DOHH2 (cell line): Measurements from ENCODE around the gene FAM83C.
"Not testable (repeated sequence)": the region's sequence is repeated elsewhere in the genome, so short reads cannot be mapped to it uniquely, and the experiment has no call there.

Experiments used
- EZH2phosphoT487 ChIP-seq: fragments of 200-600 bp; sonication (generic); IDR thresholded peaks from 2 replicates; pipeline ENCODE4 v1.6.1; 2017; ENCODE audit warnings: borderline replicate concordance, mild to moderate bottlenecking, antibody characterized with exemption, low read length, moderate library complexity, mixed read lengths
- TF ChIP-seq, protein P1 (sequence below): fragments of 200-600 bp; sonication (generic); IDR thresholded peaks from one replicate; pipeline ENCODE4 v1.5.1; 2014; ENCODE audit warnings: antibody characterized with exemption, mild to moderate bottlenecking, low read depth, low read length; ENCODE audit not compliant: poor library complexity, severe bottlenecking

DNA sequence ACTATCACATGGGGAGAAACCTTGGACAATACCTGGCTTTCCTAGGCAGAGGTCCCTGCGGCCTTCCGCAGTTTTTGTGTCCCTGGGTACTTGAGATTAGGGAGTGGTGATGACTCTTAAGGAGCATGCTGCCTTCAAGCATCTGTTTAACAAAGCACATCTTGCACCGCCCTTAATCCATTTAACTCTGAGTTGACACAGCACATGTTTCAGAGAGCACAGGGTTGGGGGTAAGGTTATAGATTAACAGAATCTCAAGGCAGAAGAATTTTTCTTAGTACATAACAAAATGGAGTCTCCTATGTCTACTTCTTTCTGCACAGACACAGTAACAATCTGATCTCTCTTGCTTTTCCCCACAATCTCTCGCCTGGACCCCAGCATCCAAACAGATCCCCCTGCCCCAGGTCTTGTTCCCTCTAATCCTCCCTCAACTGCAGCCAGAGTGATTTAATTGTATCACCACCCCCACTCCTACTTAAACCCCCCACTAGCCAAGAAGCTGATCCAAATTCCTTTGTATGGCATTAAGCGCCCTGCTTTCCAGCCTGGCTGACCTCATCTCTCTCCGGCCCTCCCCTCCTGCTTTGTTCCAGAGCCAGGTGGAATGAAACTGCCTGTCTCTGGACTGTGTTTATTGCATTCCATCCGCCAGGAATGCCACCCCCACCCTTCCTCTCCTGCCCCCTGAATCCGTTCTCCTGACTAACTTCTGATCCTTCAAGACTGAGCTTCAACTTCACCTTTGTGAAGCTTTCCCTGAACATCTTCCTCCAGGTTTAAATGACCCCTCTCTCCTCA lies 29.3 kb downstream of the FAM83C start:
- TF ChIP-seq, protein P1, sequence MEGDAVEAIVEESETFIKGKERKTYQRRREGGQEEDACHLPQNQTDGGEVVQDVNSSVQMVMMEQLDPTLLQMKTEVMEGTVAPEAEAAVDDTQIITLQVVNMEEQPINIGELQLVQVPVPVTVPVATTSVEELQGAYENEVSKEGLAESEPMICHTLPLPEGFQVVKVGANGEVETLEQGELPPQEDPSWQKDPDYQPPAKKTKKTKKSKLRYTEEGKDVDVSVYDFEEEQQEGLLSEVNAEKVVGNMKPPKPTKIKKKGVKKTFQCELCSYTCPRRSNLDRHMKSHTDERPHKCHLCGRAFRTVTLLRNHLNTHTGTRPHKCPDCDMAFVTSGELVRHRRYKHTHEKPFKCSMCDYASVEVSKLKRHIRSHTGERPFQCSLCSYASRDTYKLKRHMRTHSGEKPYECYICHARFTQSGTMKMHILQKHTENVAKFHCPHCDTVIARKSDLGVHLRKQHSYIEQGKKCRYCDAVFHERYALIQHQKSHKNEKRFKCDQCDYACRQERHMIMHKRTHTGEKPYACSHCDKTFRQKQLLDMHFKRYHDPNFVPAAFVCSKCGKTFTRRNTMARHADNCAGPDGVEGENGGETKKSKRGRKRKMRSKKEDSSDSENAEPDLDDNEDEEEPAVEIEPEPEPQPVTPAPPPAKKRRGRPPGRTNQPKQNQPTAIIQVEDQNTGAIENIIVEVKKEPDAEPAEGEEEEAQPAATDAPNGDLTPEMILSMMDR, result not testable (repeated sequence)
- TF ChIP-seq EZH2phosphoT487, result not testable (repeated sequence)
